Measurements from ENCODE around the gene TKT. TPM values are rescaled to one million over a fixed set of nuclear protein-coding genes. Genes with fewer than 3 reads are reported as not detected.

The TKT gene
- total and polyA plus RNA-seq, 2 of the 13 experiments (the other 11 are each of a cell fraction or from before 2014, with no cell fraction given), result 150 to 238 TPM

GRCh38 chr3:53211706-53212702, 43.8 kb downstream of the TKT start (continued):
- no peak for TF ChIP-seq AFF4 (CRISPR knock-in tag; IDR thresholded peaks at IDR 0.05)

- in situ Hi-C loops (cut with HindIII; ENCODE audit: extremely low pct_ligation_motif_present, low pct_unique_long_range_greater_than_20kb), result no loop called here
- POLR2A ChIA-PET, result no interaction called here
- CTCF ChIA-PET (ENCODE audit: low intra/inter-chr PET ratio, low total read pairs), result no interaction called here
Observed at GRCh38 chr3:53202331-53203015, 53.3 kb downstream of the TKT start.

More at GRCh38 chr3:53202331-53203015, 53.3 kb downstream of the TKT start:
- 52% methylated on average over 14 of the region's 14 CpGs for WGBS (ENCODE audit: low lambda C conversion rate)
- BruUV-seq (replicated peaks), result no TSS peak
- no peak overlapping the region for H3K4me3 ChIP-seq (replicated peaks in 1 of 3; ENCODE audit: insufficient read depth in 1 of 3, low read depth in 2 of 3, low read length in 3 of 3)
- peaks cover 14% of the 10 kb centered on the region for H3K4me1 ChIP-seq (ENCODE audit: insufficient read depth, low read length)
- H3K9me3 ChIP-seq (ENCODE audit: low read length), result no peaks in the 10 kb centered on the region
- no peak overlapping the region for H2AFZ ChIP-seq (ENCODE audit: low read length)
- no peaks in the 10 kb centered on the region for H3K27me3 ChIP-seq (ENCODE audit: control insufficient read depth in 1 of 2, insufficient read depth in 2 of 2, low read length in 2 of 2)
- no peak overlapping the region for H3K27ac ChIP-seq (ENCODE audit: extremely low read length, insufficient read depth, low read length)
- no peak overlapping the region for H3K4me2 ChIP-seq (ENCODE audit: low read depth, low read length)
- ATAC-seq, result peak; percentile 35
- TF ChIP-seq NKX3-1 (CRISPR knock-in tag; IDR thresholded peaks at IDR 0.05) (no peak), MXD1 (CRISPR knock-in tag; IDR thresholded peaks at IDR 0.05) (no peak), TAF15 (IDR thresholded peaks at IDR 0.05; ENCODE audit: low read depth, low read length, poor library complexity, severe bottlenecking) (no peak), ZNF235 (CRISPR knock-in tag; IDR thresholded peaks at IDR 0.05; ENCODE audit: borderline replicate concordance) (no peak), ZNF672 (CRISPR knock-in tag; IDR thresholded peaks at IDR 0.05) (no peak), REXO4 (CRISPR knock-in tag; IDR thresholded peaks at IDR 0.05; ENCODE audit: borderline replicate concordance) (no peak)
- intact Hi-C loops (cut with micrococcal nuclease; ENCODE audit: unreplicated experiment), result no loop called here
- FAIRE-seq, result no peak
- H3K79me2 ChIP-seq (ENCODE audit: insufficient read depth, low read length), result no peaks in the 10 kb centered on the region
- no peak for DNase-seq (ENCODE audit: low spot score)
- no peak overlapping the region for H3K9ac ChIP-seq (ENCODE audit: insufficient read depth, low read depth, low read length)
- H3K36me3 ChIP-seq (replicated peaks in 1 of 2; ENCODE audit: control insufficient read depth in 1 of 2, insufficient read depth in 2 of 2, low read length in 2 of 2), result no peaks in the 10 kb centered on the region
- H4K20me1 ChIP-seq (ENCODE audit: insufficient read depth, low read length), result no peaks in the 10 kb centered on the region
